Measurements from ENCODE around the gene EME2.

DNA sequence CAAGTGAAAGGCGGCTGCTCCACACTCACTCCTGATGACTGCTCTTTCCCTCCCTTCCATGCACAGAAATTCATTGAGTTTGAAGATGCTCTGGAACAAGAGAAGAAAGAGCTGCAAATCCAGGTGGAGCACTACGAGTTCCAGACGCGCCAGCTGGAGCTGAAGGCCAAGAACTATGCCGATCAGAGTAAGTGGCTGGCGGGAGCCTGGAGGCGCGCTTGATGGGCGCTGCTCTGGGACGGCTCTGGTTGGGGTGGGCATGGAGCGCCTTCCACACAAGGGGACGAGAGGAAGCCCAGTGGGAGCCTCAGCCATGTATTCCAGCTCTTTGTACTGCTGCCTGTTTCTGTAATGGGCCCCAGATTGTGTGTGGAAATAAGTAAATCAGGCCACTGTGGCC, 48.1 kb upstream of the EME2 start:
- TF ChIP-seq, protein P1, sequence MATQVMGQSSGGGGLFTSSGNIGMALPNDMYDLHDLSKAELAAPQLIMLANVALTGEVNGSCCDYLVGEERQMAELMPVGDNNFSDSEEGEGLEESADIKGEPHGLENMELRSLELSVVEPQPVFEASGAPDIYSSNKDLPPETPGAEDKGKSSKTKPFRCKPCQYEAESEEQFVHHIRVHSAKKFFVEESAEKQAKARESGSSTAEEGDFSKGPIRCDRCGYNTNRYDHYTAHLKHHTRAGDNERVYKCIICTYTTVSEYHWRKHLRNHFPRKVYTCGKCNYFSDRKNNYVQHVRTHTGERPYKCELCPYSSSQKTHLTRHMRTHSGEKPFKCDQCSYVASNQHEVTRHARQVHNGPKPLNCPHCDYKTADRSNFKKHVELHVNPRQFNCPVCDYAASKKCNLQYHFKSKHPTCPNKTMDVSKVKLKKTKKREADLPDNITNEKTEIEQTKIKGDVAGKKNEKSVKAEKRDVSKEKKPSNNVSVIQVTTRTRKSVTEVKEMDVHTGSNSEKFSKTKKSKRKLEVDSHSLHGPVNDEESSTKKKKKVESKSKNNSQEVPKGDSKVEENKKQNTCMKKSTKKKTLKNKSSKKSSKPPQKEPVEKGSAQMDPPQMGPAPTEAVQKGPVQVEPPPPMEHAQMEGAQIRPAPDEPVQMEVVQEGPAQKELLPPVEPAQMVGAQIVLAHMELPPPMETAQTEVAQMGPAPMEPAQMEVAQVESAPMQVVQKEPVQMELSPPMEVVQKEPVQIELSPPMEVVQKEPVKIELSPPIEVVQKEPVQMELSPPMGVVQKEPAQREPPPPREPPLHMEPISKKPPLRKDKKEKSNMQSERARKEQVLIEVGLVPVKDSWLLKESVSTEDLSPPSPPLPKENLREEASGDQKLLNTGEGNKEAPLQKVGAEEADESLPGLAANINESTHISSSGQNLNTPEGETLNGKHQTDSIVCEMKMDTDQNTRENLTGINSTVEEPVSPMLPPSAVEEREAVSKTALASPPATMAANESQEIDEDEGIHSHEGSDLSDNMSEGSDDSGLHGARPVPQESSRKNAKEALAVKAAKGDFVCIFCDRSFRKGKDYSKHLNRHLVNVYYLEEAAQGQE (IDR thresholded peaks at IDR 0.05; ENCODE audit: borderline replicate concordance) = no peak
- TF ChIP-seq, protein P2, sequence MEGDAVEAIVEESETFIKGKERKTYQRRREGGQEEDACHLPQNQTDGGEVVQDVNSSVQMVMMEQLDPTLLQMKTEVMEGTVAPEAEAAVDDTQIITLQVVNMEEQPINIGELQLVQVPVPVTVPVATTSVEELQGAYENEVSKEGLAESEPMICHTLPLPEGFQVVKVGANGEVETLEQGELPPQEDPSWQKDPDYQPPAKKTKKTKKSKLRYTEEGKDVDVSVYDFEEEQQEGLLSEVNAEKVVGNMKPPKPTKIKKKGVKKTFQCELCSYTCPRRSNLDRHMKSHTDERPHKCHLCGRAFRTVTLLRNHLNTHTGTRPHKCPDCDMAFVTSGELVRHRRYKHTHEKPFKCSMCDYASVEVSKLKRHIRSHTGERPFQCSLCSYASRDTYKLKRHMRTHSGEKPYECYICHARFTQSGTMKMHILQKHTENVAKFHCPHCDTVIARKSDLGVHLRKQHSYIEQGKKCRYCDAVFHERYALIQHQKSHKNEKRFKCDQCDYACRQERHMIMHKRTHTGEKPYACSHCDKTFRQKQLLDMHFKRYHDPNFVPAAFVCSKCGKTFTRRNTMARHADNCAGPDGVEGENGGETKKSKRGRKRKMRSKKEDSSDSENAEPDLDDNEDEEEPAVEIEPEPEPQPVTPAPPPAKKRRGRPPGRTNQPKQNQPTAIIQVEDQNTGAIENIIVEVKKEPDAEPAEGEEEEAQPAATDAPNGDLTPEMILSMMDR (IDR thresholded peaks at IDR 0.05; ENCODE audit: poor library complexity, severe bottlenecking) = no peak
